WERI-Rb-1 (cell line): ENCODE data around the gene SNAI1.
"Not testable (repeated sequence)": the region's sequence is repeated elsewhere in the genome, so short reads cannot be mapped to it uniquely, and the experiment has no call there.

Source experiments
- DNase-seq: peaks from one replicate; pipeline ENCODE4 v3.0.0-alpha.2; 2020
- H3K27ac ChIP-seq: fragments of 250-450 bp; sonication (Bioruptor Pico); 2 replicates; pipeline ENCODE4 v1.5.1; 2020; ENCODE audit warnings: mild to moderate bottlenecking, moderate library complexity
- H3K27me3 ChIP-seq: fragments of 250-450 bp; sonication (Bioruptor Pico); 2 replicates; pipeline ENCODE4 v1.5.1; 2021; ENCODE audit warnings: mild to moderate bottlenecking, low read depth, moderate library complexity; ENCODE audit not compliant: insufficient read depth, severe bottlenecking
- H3K36me3 ChIP-seq: fragments of 250-450 bp; sonication (Bioruptor Pico); 2 replicates; pipeline ENCODE4 v1.5.1; 2020; ENCODE audit warnings: mild to moderate bottlenecking, moderate library complexity
- H3K4me3 ChIP-seq: 2 replicates; pipeline ENCODE4 v1.5.1; 2011; ENCODE audit warnings: low read depth, mild to moderate bottlenecking, control low read depth, low read length
- H3K9me3 ChIP-seq: fragments of 250-450 bp; sonication (Bioruptor Pico); 2 replicates; pipeline ENCODE4 v1.5.1; 2021; ENCODE audit warnings: mild to moderate bottlenecking, moderate library complexity; ENCODE audit not compliant: severe bottlenecking
- CTCF ChIP-seq: IDR thresholded peaks from 2 replicates; pipeline ENCODE4 v1.5.1; 2011; ENCODE audit warnings: low read depth, mild to moderate bottlenecking, control low read depth, inconsistent platforms, low read length

The SNAI1 gene

GRCh38 chr20:50009521-50010454, 27.0 kb downstream of the SNAI1 start:
- Histone ChIP-seq H3K36me3 (no peaks in the 10 kb centered on the region), H3K4me3 (no peak overlapping the region), H3K27ac (no peak overlapping the region), H3K27me3 (no peaks in the 10 kb centered on the region), H3K9me3 (no peaks in the 10 kb centered on the region)
- DNase-seq, result no peak
- TF ChIP-seq CTCF, result no peak

GRCh38 chr20:50011597-50011996, 28.8 kb downstream of the SNAI1 start:
- not testable (repeated sequence) for H3K4me3 ChIP-seq, DNase-seq, H3K27me3 ChIP-seq, H3K9me3 ChIP-seq, H3K27ac ChIP-seq, H3K36me3 ChIP-seq

- no peak for TF ChIP-seq CTCF
- Histone ChIP-seq H3K36me3 (no peaks in the 10 kb centered on the region), H3K9me3 (no peaks in the 10 kb centered on the region), H3K27me3 (no peaks in the 10 kb centered on the region), H3K4me3 (no peak overlapping the region), H3K27ac (peak overlapping the region; percentile 41)
- peak; percentile 36 for DNase-seq
Measured at GRCh38 chr20:50012282-50013263, 29.8 kb downstream of the SNAI1 start.

GRCh38 chr20:50013976-50014375, 31.2 kb downstream of the SNAI1 start:
- H3K27ac ChIP-seq, result peak overlapping the region; percentile 58
- TF ChIP-seq CTCF, result no peak

GRCh38 chr20:50014570-50015562, 32.1 kb downstream of the SNAI1 start:
- no peak for TF ChIP-seq CTCF
- peak; percentile 83 for DNase-seq
- H3K36me3 ChIP-seq, result no peaks in the 10 kb centered on the region
- no peak overlapping the region for H3K4me3 ChIP-seq
- H3K27ac ChIP-seq, result peak overlapping the region; percentile 58
- no peaks in the 10 kb centered on the region for H3K9me3 ChIP-seq
- H3K27me3 ChIP-seq, result no peaks in the 10 kb centered on the region

More at GRCh38 chr20:50013976-50014375, 31.2 kb downstream of the SNAI1 start:
- Histone ChIP-seq H3K4me3 (no peak overlapping the region), H3K36me3 (no peaks in the 10 kb centered on the region), H3K27me3 (no peaks in the 10 kb centered on the region), H3K9me3 (no peaks in the 10 kb centered on the region)
- no peak for DNase-seq
